ENCODE data around the gene PPP1R13B.

DNA sequence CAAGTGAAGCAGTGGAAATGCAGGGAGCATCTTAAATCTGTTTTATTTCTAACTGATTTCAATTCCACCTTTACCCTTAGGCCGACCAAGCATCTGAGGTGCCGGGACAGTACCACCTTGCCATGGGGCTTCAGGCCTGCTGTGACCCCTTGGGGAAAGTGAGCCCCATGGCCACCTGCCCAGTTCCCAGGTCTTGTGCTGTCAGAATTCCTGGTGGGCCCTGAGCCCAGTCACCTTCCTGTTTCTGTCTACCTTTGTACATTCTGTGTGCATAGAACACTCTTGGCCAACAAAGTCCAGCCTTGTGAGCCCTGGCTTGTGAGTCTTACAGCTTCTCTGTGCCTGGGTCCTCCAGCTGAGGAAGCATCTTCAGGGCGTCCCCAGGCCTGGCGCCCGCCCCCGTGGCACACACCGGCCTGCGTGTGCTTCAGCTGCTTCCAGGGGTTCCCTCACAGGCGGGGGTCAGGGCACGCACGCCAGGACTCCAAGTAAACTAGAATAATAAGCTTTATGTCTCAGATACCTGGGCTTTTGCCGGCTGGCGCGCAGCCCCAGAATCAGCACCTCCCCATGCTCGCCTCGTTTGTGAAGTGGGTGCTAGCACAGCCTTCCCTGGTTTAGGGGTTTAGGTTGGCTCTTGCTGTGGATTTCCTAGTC is 121.5 kb downstream of the PPP1R13B start:
- TF ChIP-seq CTCF (conservative IDR thresholded peaks at IDR 0.05; ENCODE audit: low read length) = no peak
- TF ChIP-seq EZH2phosphoT487 (IDR thresholded peaks at IDR 0.05; ENCODE audit: borderline replicate concordance, low read depth, low read length) = no peak
